NCI-H146 treated with DMSO at 0.1 percent for 48 hours (cell line): ENCODE results near the gene ABCC3.
"Not testable (repeated sequence)": the region's sequence is repeated elsewhere in the genome, so short reads cannot be mapped to it uniquely, and the experiment has no call there.

Experiments
- DNase-seq: peaks from one replicate; lab custom pipeline; 2025; ENCODE audit not compliant: unreplicated experiment; lab: John Stamatoyannopoulos, UW

ABCC3 gene

DNA sequence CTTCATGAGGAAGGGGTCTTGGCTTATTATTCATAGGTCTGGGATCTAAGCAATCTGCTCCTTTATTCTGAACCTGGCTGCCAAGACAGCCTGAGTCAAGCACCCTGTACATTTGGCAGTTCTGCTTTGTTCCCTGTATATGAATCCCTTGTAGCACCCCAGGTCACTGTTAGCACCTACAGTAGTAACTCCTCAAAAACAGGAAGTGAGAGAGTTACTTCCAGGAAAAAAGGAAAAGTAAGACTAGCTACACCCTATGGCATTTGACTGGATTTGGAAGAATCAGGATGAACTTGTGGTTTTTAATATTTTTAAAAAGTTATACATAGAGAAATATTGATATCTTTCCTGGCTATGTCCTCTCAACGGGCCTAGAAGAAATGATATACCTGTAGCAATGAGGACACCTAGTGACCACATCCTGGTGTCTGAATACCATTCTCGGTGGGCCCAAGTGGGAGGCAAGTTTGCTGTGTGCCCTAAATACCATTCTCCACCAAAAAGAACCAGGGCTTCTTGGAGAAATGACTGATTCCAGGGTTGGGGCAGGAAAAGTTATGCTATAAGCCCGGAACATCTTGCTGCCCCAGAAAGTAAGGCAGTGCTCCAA lies 63.1 kb downstream of the ABCC3 start:
- no peak for DNase-seq

DNA sequence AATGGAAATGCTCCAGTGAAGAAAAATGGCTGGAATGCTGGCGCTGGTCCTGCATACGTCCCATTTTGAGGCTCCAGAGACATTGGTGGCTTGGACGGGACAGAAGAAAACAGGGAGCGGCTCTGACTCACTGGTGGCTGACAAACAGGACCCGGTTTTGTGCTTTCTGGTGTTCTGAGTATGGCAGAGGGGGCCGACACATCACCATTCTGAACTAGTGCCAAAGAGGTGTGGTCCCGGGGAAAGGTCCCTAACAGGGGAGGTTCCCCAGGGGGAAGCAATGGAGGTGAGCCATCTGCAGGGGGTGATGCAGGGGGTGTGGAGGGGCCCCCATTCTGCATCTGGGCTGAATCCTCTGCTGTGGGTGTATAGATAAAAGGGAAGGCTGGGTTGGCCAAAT lies 64.7 kb downstream of the ABCC3 start:
- DNase-seq, result no peak

DNA sequence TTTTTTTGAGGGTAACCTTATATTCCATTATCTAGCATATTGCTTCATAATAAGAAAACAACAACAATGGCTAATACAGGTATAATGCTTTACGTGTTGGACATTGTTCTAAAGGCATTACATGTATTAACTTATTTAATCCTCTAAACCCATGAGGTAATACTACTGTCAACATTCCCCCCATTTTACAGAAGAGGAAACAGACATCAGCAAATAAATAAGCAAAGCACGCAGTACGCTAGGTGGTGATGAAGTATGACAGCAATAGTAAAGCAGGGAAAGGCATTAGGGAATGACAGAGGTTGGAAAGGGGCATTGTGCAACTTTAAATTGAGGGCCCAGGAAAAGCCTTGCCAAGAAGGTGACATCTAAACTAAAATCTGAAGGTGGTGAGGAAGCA lies 68.5 kb downstream of the ABCC3 start:
- no peak for DNase-seq

DNA sequence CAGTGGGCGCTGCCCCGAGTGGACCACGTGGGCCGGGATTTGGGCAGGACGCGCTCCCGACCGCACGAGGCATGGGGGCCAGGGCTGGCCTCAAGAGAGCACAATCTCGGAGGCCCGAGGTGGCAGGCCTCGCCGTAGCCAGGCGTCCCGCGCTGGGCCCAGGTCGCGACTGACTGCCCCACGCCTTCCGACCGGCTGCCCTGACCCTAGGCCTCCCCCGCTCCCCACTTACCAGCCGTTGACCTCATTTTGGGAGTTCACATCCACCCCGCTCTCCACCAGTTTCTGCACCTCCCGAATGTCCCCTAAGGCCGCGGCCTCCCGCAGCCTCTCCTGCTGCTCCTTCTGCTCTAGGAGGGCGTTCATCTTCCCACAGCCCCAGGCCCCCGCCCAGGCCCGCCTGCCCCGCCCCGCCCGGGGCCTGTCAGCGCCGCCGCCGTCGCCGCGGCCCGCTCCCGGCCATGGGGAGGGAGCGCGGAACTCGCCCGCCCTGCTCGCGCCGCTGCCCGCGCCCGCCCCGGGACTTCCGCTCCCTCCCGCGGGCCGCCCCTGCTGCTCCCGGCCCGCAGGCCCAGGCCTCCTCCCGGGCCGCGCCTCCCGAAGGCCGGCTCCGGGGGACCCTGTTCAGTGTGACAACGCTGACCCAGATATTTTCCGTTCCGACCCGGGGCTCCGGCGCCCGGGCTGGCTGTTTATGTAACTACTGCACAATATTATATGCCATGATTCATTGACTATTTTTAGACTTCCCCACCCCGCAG lies 72.8 kb downstream of the ABCC3 start, which contains the start of gene ANKRD40:
Gene ANKRD40, minus strand, starts transcription at position 626 of the 761 bp plus-strand sequence. Its CDS starts 260 bp downstream, at position 366.
- DNase-seq, result peak; percentile 73

DNA sequence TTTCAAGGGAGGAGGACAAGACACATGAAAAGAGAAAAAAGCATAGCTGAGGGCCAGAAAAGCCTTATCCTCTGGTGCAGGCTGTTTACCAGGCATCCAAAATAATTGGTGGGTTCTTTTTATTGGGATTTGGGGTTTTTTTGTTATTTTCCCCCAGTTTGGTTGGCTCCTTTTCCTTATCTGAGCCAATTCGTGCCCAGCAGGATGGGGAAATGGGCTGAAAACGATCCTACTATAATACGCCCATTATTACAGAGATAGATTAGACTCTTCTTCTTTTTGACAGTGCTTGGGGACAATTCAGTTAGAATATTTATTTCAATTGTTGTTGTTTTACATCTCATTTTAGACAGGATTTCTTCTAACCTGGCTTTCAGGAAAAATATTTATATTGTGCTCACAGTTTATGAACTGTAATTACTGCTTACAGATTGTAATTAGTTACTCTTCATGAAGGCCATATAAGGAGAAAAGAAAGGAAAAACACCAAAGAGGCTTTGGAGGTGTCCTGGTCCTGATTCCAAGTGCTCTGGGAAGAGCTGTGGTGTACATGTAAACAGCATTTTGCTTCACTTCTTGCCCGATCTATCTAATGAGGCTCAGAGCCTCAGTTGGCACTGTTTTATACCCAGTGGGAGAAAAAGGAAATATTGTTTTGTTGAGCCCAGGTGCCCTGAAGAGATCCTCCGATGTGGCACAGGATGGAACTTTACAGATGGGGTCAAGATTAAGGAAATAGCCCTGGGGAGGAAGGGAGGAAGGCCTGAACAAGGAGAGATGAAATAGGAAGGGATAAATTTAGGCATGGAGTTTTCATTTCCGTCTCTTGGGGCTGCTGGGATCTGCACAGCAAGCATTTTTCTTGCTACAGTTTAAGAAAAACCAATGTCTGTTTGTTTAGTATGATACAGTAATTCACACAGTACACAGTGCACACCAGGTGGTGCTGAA lies 73.6 kb downstream of the ABCC3 start:
- peak; percentile 62 for DNase-seq

DNA sequence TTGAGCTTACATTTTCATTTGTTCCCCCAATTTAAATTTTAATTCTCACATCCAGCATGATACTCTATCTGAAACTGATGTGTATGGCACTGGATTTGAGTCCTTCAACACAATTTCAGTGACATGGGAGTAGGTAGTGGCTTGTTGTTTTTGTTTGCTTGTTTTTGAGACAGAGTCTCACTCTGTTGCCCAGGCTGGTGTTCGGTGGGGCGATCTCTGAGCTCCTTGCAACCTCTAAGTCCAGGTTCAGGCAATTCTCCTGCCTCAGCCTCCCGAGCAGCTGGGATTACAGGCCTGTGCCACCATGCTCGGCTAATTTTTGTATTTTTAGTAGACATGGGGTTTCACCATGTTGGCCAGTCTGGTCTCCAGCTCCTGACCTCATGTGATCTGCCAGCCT lies 74.4 kb downstream of the ABCC3 start:
- not testable (repeated sequence) for DNase-seq

DNA sequence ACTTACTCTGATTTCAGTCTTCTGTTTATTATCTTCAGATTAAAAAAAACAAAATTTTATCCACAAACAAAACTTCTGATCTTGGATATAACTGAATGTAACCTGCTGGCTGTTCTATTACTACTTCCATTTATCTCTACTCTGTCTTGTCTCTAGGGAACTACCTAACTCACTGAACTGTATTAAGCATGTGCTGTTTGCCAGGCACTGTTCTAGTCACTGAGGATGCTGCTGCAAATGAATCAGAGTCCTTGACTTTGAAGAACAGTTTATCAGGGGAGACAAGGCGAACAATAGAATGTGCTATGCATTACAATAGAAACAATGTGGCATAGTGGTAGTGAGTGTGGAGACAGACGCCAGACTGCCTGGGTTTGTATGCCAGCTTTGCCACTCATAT lies 75.3 kb downstream of the ABCC3 start:
- no peak for DNase-seq

DNA sequence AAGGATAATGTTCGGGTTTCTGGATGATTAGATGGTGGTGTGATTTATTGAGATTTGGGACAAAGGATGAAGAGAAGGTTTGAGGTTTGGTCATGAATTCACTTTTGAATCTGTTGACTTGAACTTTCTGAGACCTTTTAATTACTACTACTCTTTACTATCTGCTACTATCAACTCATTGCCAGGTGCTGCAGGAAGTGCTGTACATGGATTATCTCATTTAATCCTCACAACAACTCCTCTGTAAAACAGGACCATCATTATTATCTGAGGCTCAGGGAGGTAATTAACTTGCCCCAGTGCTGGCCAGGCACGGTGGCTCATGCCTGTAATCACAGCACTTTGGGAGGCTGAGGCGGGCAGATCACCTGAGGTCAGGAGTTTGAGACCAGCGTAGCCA lies 76.0 kb downstream of the ABCC3 start:
- no peak for DNase-seq

DNA sequence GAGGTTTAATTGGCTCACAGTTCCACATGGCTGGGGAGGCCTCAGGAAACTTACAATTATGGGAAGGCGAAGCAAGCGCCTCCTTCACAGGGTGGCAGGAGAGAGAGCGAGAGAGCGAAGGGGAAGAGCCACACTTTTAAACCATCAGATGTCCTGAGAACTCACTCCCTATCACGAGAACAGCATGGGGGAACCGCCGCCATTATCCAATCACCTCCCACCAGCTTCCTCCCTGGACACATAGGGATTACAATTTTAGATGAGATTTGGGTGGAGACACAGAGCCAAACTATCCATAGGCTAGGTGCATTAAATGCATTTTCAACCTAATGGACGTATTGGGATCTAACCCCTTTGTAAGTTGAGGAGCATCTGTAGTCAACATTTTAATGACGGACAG lies 78.0 kb downstream of the ABCC3 start:
- DNase-seq, result no peak

DNA sequence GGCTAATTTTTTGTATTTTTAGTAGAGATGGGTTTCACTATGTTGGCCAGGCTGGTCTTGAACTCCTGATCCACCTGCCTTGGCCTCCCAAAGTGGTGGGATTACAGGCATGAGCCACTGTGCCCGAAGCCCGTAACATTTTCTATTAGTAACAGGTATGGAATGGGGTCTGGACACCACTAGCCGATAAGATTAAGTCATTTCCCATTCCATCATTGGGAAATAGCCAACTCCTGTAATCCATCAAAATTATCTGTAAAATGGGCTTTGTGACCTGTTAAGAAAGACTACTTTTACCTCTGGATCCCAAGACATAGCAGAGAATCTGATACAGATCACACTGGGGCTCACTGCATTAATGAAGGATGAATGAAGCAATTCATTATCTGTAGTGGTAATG lies 80.8 kb downstream of the ABCC3 start:
- DNase-seq, result no peak

DNA sequence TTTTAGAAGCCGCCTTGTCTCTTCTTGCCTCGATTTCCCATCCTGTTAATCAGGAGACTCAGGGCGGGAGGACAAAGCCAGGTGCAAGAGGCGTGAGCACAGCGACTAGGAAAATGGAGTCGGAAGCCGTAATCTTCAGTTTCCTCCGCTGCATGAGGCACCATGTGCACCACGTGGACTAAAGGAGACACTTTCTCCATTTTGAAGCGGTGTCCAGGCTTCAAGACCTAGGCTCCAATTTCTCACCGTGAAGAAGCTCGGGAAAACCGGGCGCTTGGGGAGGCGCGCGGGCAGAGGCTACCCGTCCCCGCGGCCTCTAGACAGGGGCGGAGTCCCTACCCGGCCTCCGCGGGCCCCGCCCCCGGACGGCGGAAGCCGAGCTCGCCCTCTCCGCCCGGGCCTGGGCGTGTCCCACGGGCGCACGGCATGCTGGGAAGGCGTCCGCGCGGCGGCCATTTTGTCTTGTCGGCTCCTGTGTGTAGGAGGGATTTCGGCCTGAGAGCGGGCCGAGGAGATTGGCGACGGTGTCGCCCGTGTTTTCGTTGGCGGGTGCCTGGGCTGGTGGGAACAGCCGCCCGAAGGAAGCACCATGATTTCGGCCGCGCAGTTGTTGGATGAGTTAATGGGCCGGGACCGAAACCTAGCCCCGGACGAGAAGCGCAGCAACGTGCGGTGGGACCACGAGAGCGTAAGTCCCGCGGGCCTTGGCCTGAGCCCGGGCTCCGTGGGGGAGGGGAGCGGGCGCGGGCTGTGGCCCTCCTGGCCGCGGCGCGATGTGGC lies 84.7 kb downstream of the ABCC3 start, which contains the start of gene LUC7L3:
Gene LUC7L3, plus strand, starts transcription at position 460 of the 780 bp plus-strand sequence. Its CDS starts 130 bp downstream, at position 590.
- peak; percentile 80 for DNase-seq

DNA sequence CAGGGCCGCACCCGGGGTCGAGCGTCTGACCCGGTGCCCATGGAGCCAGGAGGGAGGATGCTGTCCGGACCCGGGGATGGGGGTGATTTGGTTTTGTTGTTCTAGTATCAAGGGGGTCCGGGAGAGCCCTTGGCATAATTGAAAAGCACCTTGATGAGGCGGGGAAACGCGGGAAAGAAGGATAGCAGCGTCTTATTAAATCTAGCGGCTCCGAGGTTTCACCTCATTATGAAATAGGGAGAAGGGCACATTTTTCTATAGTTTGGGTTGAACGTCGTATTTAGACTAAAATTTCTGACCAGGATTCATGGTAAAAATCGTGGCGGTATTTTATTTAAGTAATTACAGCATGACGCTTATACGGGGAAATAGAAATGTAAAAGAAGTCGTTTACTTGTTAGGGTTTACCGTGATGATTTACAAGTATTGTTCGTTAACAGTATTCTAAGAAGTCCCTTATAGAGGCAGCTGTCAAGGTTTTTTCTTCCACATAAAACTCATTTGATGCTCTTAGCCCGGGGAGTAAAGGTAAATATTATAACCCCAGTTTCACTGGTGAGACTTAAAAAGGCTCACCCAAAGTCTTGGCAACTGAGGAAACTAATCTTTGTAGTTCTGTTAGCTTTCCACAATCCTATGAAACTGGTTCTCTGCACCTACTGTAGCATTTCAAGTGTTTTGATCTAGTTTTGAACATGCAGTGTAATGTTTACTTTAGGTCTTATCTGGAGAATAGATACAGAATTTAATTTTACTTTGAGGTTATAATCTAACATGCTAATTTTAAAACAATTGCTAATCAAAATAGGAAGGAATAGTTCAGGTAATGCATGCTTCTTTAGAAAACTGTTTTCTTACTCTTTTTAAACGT lies 85.5 kb downstream of the ABCC3 start:
- no peak for DNase-seq

DNA sequence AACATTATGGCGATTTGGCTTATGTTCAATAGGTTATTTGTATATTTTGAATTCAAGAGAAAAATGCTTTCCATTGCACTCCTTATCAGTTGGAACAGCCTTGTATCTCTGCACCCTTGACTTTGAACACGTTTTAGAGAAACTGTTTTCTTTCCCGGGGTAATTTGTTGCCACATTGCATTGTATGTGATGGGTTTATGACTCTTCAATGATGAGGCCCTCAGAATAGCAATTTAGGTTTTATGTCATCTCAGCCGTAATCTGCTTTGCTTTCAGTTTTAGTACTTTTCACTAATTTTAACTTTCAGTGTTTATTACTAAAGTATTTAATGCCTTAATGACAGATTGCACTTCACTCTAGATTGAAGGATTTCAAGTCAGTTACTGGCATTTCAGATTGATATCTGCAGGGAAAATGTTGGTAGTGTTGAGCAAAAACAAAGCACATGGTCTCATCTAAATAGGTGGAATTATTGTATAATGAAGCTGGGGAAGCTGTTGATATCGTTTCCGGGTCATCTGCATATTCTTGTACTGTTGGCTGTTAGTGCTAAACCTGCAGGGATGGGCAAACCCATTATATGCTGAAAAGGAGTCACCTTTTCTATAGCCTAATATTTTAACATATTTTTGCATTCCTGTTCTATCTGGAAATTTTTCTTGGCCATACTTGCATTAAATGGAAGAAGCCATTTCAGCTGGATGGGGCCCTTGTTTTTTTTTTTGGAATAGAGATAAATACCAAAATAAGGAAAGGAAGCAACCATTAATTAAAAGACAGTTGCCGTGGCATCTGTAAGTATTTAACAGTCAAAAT lies 86.7 kb downstream of the ABCC3 start:
- DNase-seq, result no peak

DNA sequence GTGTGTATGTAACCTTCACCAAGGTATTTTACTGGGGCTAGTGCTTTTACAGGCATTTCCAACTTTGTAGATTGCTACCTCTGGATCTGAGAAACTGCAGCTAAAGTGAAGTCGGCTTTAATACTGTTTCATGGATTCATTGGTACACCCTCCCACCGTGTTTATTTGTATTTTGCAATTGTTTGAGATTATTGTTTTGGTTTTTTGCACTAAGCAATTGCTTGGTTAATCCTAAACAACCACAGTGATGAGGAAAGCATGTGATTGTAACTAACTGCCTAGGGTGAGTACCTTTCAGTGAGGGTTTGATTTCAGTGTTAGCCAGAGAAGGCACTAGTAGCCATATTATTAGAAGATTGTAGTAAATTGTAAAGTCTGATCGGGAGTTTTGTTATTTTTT lies 88.1 kb downstream of the ABCC3 start:
- no peak for DNase-seq

DNA sequence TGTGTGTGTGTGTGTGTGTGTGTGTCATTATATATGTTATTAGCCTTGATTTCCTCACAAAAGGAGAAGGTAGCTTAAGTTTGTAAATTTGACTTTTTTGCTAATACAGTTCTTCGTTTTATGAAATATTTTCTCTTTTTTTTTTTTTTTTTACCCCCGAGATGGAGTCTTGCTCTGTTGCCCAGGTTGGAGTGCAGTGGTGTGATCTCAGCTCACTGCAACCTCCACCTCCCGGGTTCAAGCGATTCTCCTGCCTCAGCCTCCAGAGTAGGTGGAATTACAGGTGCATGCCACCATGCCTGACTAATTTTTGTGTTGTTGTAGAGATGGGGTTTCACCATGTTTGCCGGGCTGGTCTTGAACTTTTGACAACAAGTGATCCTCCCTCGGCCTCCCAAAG lies 89.9 kb downstream of the ABCC3 start:
- DNase-seq, result not testable (repeated sequence)

DNA sequence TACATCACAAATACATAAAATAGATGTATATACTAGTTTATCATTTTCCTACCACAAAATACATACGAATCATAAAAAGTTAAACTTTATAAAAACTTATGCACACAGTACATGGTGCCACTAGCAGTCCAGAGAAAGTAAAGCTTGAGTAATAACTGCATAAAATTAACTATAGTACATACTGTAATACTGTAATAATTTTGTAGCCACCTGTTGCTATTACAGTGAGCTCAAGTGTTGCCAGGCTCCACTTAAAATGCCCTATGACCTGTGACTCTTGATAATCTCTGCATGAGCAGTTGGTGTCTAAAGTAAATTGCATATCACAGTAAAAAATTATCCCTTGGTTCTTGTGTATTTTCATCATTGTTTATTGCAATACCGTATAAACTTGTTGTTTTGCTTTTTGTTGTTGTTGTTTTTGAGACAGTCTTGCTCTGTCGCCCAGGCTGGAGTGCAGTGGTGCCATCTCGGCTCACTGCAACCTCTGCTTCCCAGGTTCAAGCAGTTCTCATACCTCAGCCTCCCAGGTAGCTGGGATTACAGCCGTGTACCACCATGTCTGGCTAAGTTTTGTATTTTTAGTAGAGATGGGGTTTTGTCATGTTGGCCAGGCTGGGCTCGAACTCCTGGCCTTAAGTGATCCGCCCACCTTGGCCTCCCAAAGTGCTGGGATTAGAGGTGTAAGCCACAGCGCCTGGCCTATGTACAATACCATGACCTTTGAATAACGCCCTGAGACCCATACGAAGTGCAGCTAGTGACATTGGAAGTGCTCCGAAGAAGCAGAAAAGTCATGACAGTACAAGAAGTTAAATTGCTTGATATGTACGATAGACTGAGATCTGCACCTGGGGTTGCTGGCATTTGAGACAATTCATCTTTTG lies 91.3 kb downstream of the ABCC3 start:
- no peak for DNase-seq

DNA sequence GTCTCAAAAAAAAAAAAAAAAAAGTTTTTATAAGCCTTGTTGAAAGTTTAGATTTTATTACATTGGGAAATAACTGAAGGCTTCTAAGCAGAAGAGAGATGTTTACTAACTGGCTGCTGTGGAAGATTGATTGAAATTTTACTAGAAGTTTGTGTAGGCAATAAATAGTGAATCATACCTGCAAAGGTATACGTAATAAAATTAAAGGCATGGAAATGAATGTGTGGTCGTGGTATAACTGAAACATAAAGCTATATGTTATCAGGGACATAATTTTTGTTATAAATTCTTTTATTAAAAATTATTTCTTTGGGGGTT lies 93.4 kb downstream of the ABCC3 start:
- no peak for DNase-seq
